Neuron (in vitro differentiated cells): ENCODE results near the gene SELENOT.
"Not testable (repeated sequence)": the region's sequence is repeated elsewhere in the genome, so short reads cannot be mapped to it uniquely, and the experiment has no call there.

Experiments
- H2AFZ ChIP-seq: one replicate; pipeline ENCODE4 v1.6.1; 2013; ENCODE audit warnings: low read depth, mild to moderate bottlenecking, inconsistent platforms, low read length, moderate library complexity
- H3K27me3 ChIP-seq: one replicate; pipeline ENCODE4 v1.6.1; 2013; ENCODE audit warnings: low read length; ENCODE audit not compliant: insufficient read depth
- H3K36me3 ChIP-seq: one replicate; pipeline ENCODE4 v1.6.1; 2013; ENCODE audit warnings: low read length; ENCODE audit not compliant: insufficient read depth
- H3K4me1 ChIP-seq: one replicate; pipeline ENCODE4 v1.6.1; 2013; ENCODE audit warnings: low read length; ENCODE audit not compliant: insufficient read depth
- H3K4me3 ChIP-seq: 2 replicates; pipeline ENCODE4 v1.5.1; 2013; ENCODE audit warnings: mild to moderate bottlenecking, low read length, moderate library complexity
- H3K9me3 ChIP-seq: one replicate; pipeline ENCODE4 v1.6.1; 2013; ENCODE audit warnings: low read length

SELENOT gene

GRCh38 chr3:150613709-150614480 is 10.8 kb downstream of the SELENOT start:
- no peaks in the 10 kb centered on the region for H3K27me3 ChIP-seq
- peaks cover 12% of the 10 kb centered on the region for H3K9me3 ChIP-seq
- H3K4me1 ChIP-seq = no peaks in the 10 kb centered on the region
- H3K36me3 ChIP-seq = peaks cover 19% of the 10 kb centered on the region
- no peak overlapping the region for H2AFZ ChIP-seq
- no peak overlapping the region for H3K4me3 ChIP-seq

GRCh38 chr3:150620002-150620689 is 17.0 kb downstream of the SELENOT start:
- Histone ChIP-seq H2AFZ (no peak overlapping the region), H3K9me3 (peaks cover 4% of the 10 kb centered on the region), H3K27me3 (no peaks in the 10 kb centered on the region), H3K4me1 (no peaks in the 10 kb centered on the region), H3K4me3 (no peak overlapping the region), H3K36me3 (peaks cover 18% of the 10 kb centered on the region)

- not testable (repeated sequence) for H3K9me3 ChIP-seq, H2AFZ ChIP-seq, H3K4me3 ChIP-seq, H3K4me1 ChIP-seq, H3K27me3 ChIP-seq
- H3K36me3 ChIP-seq = peaks cover 41% of the 10 kb centered on the region
These were observed 19.8 kb downstream of the SELENOT start for GRCh38 chr3:150622955-150623354.

- no peaks in the 10 kb centered on the region for H3K27me3 ChIP-seq
- no peak overlapping the region for H2AFZ ChIP-seq
- H3K36me3 ChIP-seq = peaks cover 37% of the 10 kb centered on the region
- no peaks in the 10 kb centered on the region for H3K9me3 ChIP-seq
- no peak overlapping the region for H3K4me3 ChIP-seq
- no peaks in the 10 kb centered on the region for H3K4me1 ChIP-seq
These were observed 20.8 kb downstream of the SELENOT start for GRCh38 chr3:150623945-150624344.

GRCh38 chr3:150626148-150626930 is 23.2 kb downstream of the SELENOT start:
- Histone ChIP-seq H2AFZ (no peak overlapping the region), H3K9me3 (no peaks in the 10 kb centered on the region), H3K27me3 (no peaks in the 10 kb centered on the region), H3K4me3 (no peak overlapping the region), H3K4me1 (no peaks in the 10 kb centered on the region), H3K36me3 (peaks cover 50% of the 10 kb centered on the region)

GRCh38 chr3:150627557-150627956 is 24.4 kb downstream of the SELENOT start:
- peaks cover 51% of the 10 kb centered on the region for H3K36me3 ChIP-seq
- H3K4me3 ChIP-seq = no peak overlapping the region
- no peaks in the 10 kb centered on the region for H3K4me1 ChIP-seq

GRCh38 chr3:150631515-150632221 is 28.5 kb downstream of the SELENOT start:
- H3K9me3 ChIP-seq = no peaks in the 10 kb centered on the region
- no peak overlapping the region for H2AFZ ChIP-seq
- H3K36me3 ChIP-seq = peaks cover 29% of the 10 kb centered on the region
- no peaks in the 10 kb centered on the region for H3K27me3 ChIP-seq
- no peak overlapping the region for H3K4me3 ChIP-seq
- H3K4me1 ChIP-seq = peaks cover 7% of the 10 kb centered on the region

More at GRCh38 chr3:150627557-150627956, 24.4 kb downstream of the SELENOT start:
- Histone ChIP-seq H3K27me3 (no peaks in the 10 kb centered on the region), H3K9me3 (no peaks in the 10 kb centered on the region), H2AFZ (no peak overlapping the region)

- H3K4me1 ChIP-seq = peaks cover 7% of the 10 kb centered on the region
- H3K9me3 ChIP-seq = no peaks in the 10 kb centered on the region
- H3K27me3 ChIP-seq = no peaks in the 10 kb centered on the region
- no peak overlapping the region for H2AFZ ChIP-seq
- peaks cover 12% of the 10 kb centered on the region for H3K36me3 ChIP-seq
- no peak overlapping the region for H3K4me3 ChIP-seq
These were observed 32.0 kb downstream of the SELENOT start for GRCh38 chr3:150635076-150635475.

GRCh38 chr3:150635526-150635925 is 32.4 kb downstream of the SELENOT start:
- peaks cover 8% of the 10 kb centered on the region for H3K36me3 ChIP-seq
- no peaks in the 10 kb centered on the region for H3K9me3 ChIP-seq
- H3K4me1 ChIP-seq = peaks cover 7% of the 10 kb centered on the region

GRCh38 chr3:150636258-150636657 is 33.1 kb downstream of the SELENOT start:
- no peaks in the 10 kb centered on the region for H3K27me3 ChIP-seq
- H3K4me1 ChIP-seq = peaks cover 7% of the 10 kb centered on the region
- H2AFZ ChIP-seq = no peak overlapping the region
- H3K36me3 ChIP-seq = peaks cover 2% of the 10 kb centered on the region
- no peaks in the 10 kb centered on the region for H3K9me3 ChIP-seq
- H3K4me3 ChIP-seq = no peak overlapping the region

More at GRCh38 chr3:150635526-150635925, 32.4 kb downstream of the SELENOT start:
- Histone ChIP-seq H2AFZ (no peak overlapping the region), H3K27me3 (no peaks in the 10 kb centered on the region), H3K4me3 (no peak overlapping the region)

GRCh38 chr3:150639262-150639661 is 36.1 kb downstream of the SELENOT start:
- Histone ChIP-seq H2AFZ (no peak overlapping the region), H3K36me3 (no peaks in the 10 kb centered on the region), H3K9me3 (no peaks in the 10 kb centered on the region), H3K4me3 (no peak overlapping the region), H3K4me1 (peaks cover 7% of the 10 kb centered on the region), H3K27me3 (no peaks in the 10 kb centered on the region)

GRCh38 chr3:150640256-150640655 is 37.1 kb downstream of the SELENOT start:
- H3K4me1 ChIP-seq = peaks cover 4% of the 10 kb centered on the region
- H3K4me3 ChIP-seq = no peak overlapping the region
- H3K9me3 ChIP-seq = no peaks in the 10 kb centered on the region
- no peaks in the 10 kb centered on the region for H3K36me3 ChIP-seq
- H2AFZ ChIP-seq = no peak overlapping the region
- no peaks in the 10 kb centered on the region for H3K27me3 ChIP-seq
